K562 (cell line): Measurements from ENCODE around the gene TMEM41B. TPM values are rescaled to one million over a fixed set of nuclear protein-coding genes. Genes with fewer than 3 reads are reported as not detected.

Experiments used
- ATAC-seq: fragments of 200-7000 bp; cut with Tn5 transposase; 3 replicates; pipeline ENCODE4 v1.9.1; 2020; ENCODE audit warnings: moderate library complexity
- BruUV-seq: library from RNA; stranded (reverse); fragments of 400-500 nt; replicated peaks from 2 replicates; lab custom pipeline; 2021; lab: Mats Ljungman, UMichigan
- CTCF ChIA-PET: fragments of 300-600 bp; formaldehyde crosslinking; extraction: SDS; loops from one replicate; lab custom pipeline; 2021; ENCODE audit warnings: low intra/inter-chr PET ratio; lab: Yijun Ruan, JAX
- POLR2A ChIA-PET: fragments of 300-600, 350-650 bp; sonication (Branson Sonifier 250); formaldehyde crosslinking; extraction: SDS; loops from one replicate; lab custom pipeline; 2021; ENCODE audit warnings: antibody characterized with exemption, inconsistent platforms; lab: Yijun Ruan, JAX
- DNase-seq, 4 experiments: peaks; one replicate each; pipeline versions ENCODE4 v3.0.0 to v3.0.0-alpha.2; 2011 to 2018; ENCODE audit warnings: low spot score in 3 of 4, mixed read lengths in 3 of 4; ENCODE audit errors: extremely low read depth in 1 of 4
- FAIRE-seq: peaks from 2 replicates; lab custom pipeline; 2011; peaks lifted over from hg19 to GRCh38; lab: Jason Lieb, UNC
- H2AFZ ChIP-seq: 2 replicates; pipeline ENCODE4 v1.6.0; 2011; ENCODE audit warnings: low read depth, low read length, control low read depth, inconsistent platforms
- H3K27ac ChIP-seq: fragments of 200-600 bp; 3 replicates; pipeline ENCODE4 v1.8.0; 2011; ENCODE audit warnings: low read depth, mild to moderate bottlenecking, control low read depth, inconsistent platforms, low read length, moderate library complexity, mixed read lengths; ENCODE audit errors: extremely low read depth
- H3K27me3 ChIP-seq, 2 experiments: fragments of 300-600 bp in 1 of 2; 2 replicates in 1 of 2; 3 replicates in 1 of 2; pipeline versions ENCODE4 v1.6.0 to v1.8.0; 2011; ENCODE audit warnings: inconsistent platforms in 2 of 2, low read length in 2 of 2, mild to moderate bottlenecking in 1 of 2, mixed read lengths in 1 of 2, moderate library complexity in 1 of 2; ENCODE audit not compliant: control insufficient read depth in 2 of 2, insufficient read depth in 2 of 2
- H3K36me3 ChIP-seq: fragments of 300-600 bp; 3 replicates; pipeline ENCODE4 v1.8.0; 2011; ENCODE audit warnings: mild to moderate bottlenecking, low read length, inconsistent platforms; ENCODE audit not compliant: control insufficient read depth, insufficient read depth
- H3K4me1 ChIP-seq, 2 experiments: fragments of 200-600 bp in 1 of 2; replicated peaks in 1 of 2; 2 replicates in 1 of 2; 3 replicates in 1 of 2; pipeline versions ENCODE4 v1.5.1 to v1.8.0; 2011; ENCODE audit warnings: inconsistent platforms in 2 of 2, low read length in 2 of 2, mild to moderate bottlenecking in 1 of 2, mixed read lengths in 1 of 2, moderate library complexity in 1 of 2; ENCODE audit not compliant: control insufficient read depth in 2 of 2, insufficient read depth in 2 of 2
- H3K4me2 ChIP-seq: 2 replicates; pipeline ENCODE4 v1.6.1; 2011; ENCODE audit warnings: low read length, control low read depth, inconsistent platforms, mixed read lengths; ENCODE audit not compliant: insufficient read depth
- H3K4me3 ChIP-seq: fragments of 200-600 bp; sonication (generic), shearing (Covaris generic); 2 replicates; pipeline ENCODE4 v1.5.1; 2016; ENCODE audit warnings: control low read depth, inconsistent platforms
- H3K79me2 ChIP-seq: fragments of 200-600 bp; 3 replicates; pipeline ENCODE4 v1.8.0; 2011; ENCODE audit warnings: low read length, inconsistent platforms; ENCODE audit not compliant: control insufficient read depth, insufficient read depth
- H3K9ac ChIP-seq, 2 experiments: 2 replicates each; pipeline versions ENCODE4 v1.6.0 to v1.6.1; 2011; ENCODE audit warnings: low read depth in 2 of 2, low read length in 2 of 2, control low read depth in 1 of 2, inconsistent platforms in 1 of 2, mild to moderate bottlenecking in 1 of 2, mixed read lengths in 1 of 2; ENCODE audit not compliant: insufficient read depth in 1 of 2
- H3K9me1 ChIP-seq: one replicate; pipeline ENCODE4 v1.6.0; 2011; ENCODE audit warnings: inconsistent platforms, mild to moderate bottlenecking, low read length, moderate library complexity; ENCODE audit not compliant: control insufficient read depth, insufficient read depth
- H3K9me3 ChIP-seq: replicated peaks from 2 replicates; pipeline ENCODE4 v1.5.1; 2011; ENCODE audit warnings: low read depth, low read length, inconsistent platforms; ENCODE audit not compliant: control insufficient read depth, insufficient read depth
- H4K20me1 ChIP-seq: replicated peaks from 2 replicates; pipeline ENCODE4 v1.6.1; 2011; ENCODE audit warnings: low read length, inconsistent platforms, mixed read lengths; ENCODE audit not compliant: control insufficient read depth, insufficient read depth
- CREBBP ChIP-seq: IDR thresholded peaks from one replicate; pipeline ENCODE4 v1.6.1; 2012; ENCODE audit warnings: low read depth, mild to moderate bottlenecking, control low read depth, inconsistent platforms, low read length
- HDAC2 ChIP-seq: fragments of 450-650 bp; IDR thresholded peaks from 2 replicates; pipeline ENCODE4 v1.6.1; 2016; ENCODE audit warnings: mild to moderate bottlenecking
- HMGN3 ChIP-seq: IDR thresholded peaks from 2 replicates; pipeline ENCODE4 v1.6.1; 2011; ENCODE audit warnings: borderline replicate concordance, low read depth, mild to moderate bottlenecking, mixed read lengths, low read length; ENCODE audit not compliant: insufficient read length; ENCODE audit errors: extremely low read depth
- NFXL1 ChIP-seq: fragments of 450-650 bp; formaldehyde crosslinking; IDR thresholded peaks from 2 replicates; pipeline ENCODE4 v1.4.0; 2021; ENCODE audit warnings: mild to moderate bottlenecking
- SIRT6 ChIP-seq: IDR thresholded peaks from one replicate; pipeline ENCODE4 v1.6.1; 2012; ENCODE audit warnings: low read depth, mild to moderate bottlenecking, control low read depth, inconsistent platforms, low read length, moderate library complexity
- WGBS: fragments of 100-300 bp; shearing (Covaris generic); methylation state at CpG from one replicate; pipeline ENCODE4 v1.1.6; 2016; ENCODE audit warnings: low coverage, mixed read lengths; ENCODE audit not compliant: insufficient coverage; ENCODE audit errors: missing lambda C conversion rate; 5-methylcytosine and 5-hydroxymethylcytosine counted together
- in situ Hi-C: fragments of 300-500 bp; cut with MboI; formaldehyde crosslinking; loops from 4 replicates; pipeline ENCODE4 v1.15.0; 2018; ENCODE audit warnings: inconsistent platforms, mixed read lengths
- intact Hi-C: fragments of 100-400 bp; cut with micrococcal nuclease; formaldehyde crosslinking; loops from 2 replicates; pipeline ENCODE4 v1.14.2; 2022
- polyA plus RNA-seq, 8 experiments: library from polyadenylated mRNA; depleted of rRNA in 4 of 8; stranded (reverse) in 5 of 8; unstranded in 3 of 8; fragments of >200 nt; fragmentation: Nextera tagmentation in 2 of 8; fragmentation: Illumina TruSeq in 1 of 8; extraction: Ambion mirVana in 2 of 8; extraction: Trizol in 1 of 8; gene quantifications; 2 replicates each; pipeline versions ENCODE4 v1.2.1 to v1.2.3, GENCODE V29; 2011 to 2014; ENCODE audit warnings: inconsistent platforms in 1 of 8, missing spikeins in 1 of 8
- total RNA-seq, 7 experiments: library from RNA; depleted of rRNA in 6 of 7; stranded (reverse); fragments of >200 nt in 6 of 7; fragmentation: Illumina TruSeq in 2 of 7; extraction: Trizol in 2 of 7; gene quantifications; 2 replicates each; pipeline versions ENCODE4 v1.2.1 to v1.2.3, GENCODE V29; 2011 to 2021; ENCODE audit warnings: low replicate concordance in 1 of 7
- TF ChIP-seq, protein P1 (sequence below): fragments of 250-450 bp; sonication (Bioruptor Pico); IDR thresholded peaks from 2 replicates; pipeline ENCODE4 v1.5.0; 2020; ENCODE audit warnings: mild to moderate bottlenecking, borderline replicate concordance

Gene TMEM41B
- total and polyA plus RNA-seq, 9 of the 15 experiments (the other 6 are each of a cell fraction or from before 2014, with no cell fraction given), result 17.1 to 89.6 (median 48.7) TPM

DNA sequence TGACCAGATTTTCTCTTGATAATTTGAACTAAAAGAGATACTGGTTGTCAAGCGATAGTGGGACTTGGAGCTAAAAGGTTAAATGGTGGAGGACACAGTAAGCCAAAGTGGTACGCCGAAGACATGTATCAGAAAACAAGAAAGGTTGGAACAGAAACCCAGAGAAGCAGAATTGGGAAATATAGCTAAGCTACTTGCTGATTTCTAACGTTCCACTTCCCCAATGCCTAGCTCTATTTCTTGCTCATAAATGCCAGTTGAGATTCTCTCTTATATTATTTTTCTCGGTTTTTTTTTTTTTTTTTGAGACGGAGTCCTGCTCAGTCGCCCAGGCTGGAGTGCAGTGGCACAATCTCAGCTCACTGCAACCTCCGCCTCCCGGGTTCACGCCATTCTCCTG is 12.7 kb downstream of the TMEM41B start:
- no peak overlapping the region for H3K9ac ChIP-seq
- H3K4me3 ChIP-seq, result no peak overlapping the region
- no TSS peak for BruUV-seq
- no peak overlapping the region for H3K27ac ChIP-seq
- CTCF ChIA-PET, result no interaction called here
- TF ChIP-seq NFXL1 (CRISPR knock-in tag) (no peak), CREBBP (no peak), SIRT6 (no peak), HDAC2 (no peak), HMGN3 (no peak)
- TF ChIP-seq, protein P1, sequence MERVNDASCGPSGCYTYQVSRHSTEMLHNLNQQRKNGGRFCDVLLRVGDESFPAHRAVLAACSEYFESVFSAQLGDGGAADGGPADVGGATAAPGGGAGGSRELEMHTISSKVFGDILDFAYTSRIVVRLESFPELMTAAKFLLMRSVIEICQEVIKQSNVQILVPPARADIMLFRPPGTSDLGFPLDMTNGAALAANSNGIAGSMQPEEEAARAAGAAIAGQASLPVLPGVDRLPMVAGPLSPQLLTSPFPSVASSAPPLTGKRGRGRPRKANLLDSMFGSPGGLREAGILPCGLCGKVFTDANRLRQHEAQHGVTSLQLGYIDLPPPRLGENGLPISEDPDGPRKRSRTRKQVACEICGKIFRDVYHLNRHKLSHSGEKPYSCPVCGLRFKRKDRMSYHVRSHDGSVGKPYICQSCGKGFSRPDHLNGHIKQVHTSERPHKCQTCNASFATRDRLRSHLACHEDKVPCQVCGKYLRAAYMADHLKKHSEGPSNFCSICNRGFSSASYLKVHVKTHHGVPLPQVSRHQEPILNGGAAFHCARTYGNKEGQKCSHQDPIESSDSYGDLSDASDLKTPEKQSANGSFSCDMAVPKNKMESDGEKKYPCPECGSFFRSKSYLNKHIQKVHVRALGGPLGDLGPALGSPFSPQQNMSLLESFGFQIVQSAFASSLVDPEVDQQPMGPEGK (CRISPR knock-in tag), result no peak
- TF ChIP-seq, all 486 proteins: peak for 0
- 0 out of 2 replicates have a peak, but pooled peaks cover 6% of the 10 kb centered on the region for H4K20me1 ChIP-seq
- DNase-seq, result no peak
- in situ Hi-C loops, result no loop called here
- peaks cover 24% of the 10 kb centered on the region; the same call in 2 of the 3 replicates for H3K36me3 ChIP-seq
- intact Hi-C loops, result no loop called here
- no peak for FAIRE-seq
- no peak overlapping the region for H3K4me2 ChIP-seq
- H3K4me1 ChIP-seq, result peaks cover 0 to 5% of the 10 kb centered on the region in 2 experiments; a peak in 1 of 5 replicates
- no peaks in the 10 kb centered on the region for H3K9me1 ChIP-seq
- no peak overlapping the region for H2AFZ ChIP-seq
- H3K79me2 ChIP-seq, result peaks cover 69% of the 10 kb centered on the region
- POLR2A ChIA-PET, result interaction anchor here (0.9 to 2.0 kb wide), 9 partner anchors 8 to 139 kb away, joined by 3 to 26 read pairs (median 4); partner anchors contain the start of gene DENND5A
- no peak for ATAC-seq
- no peaks in the 10 kb centered on the region for H3K9me3 ChIP-seq
- WGBS, result 63% methylated on average over 6 of the region's 10 CpGs
- no peaks in the 10 kb centered on the region for H3K27me3 ChIP-seq
